Small intestine (tissue), 7 donors: ENCODE data around the gene CLMN. TPM values are rescaled to one million over a fixed set of nuclear protein-coding genes. Genes with fewer than 3 reads are reported as not detected.

Experiments used
- DNase-seq, 2 donors: peaks; one replicate each; pipeline versions ENCODE4 v3.0.0 to v3.0.0-alpha.2; 2013
- FAIRE-seq: peaks from 2 replicates; lab custom pipeline; 2012; peaks lifted over from hg19 to GRCh38; lab: Jason Lieb, UNC
- H3K27ac ChIP-seq, 3 donors: one replicate each; pipeline ENCODE4 v1.5.1; 2013; ENCODE audit warnings: low read length in 2 of 3, mild to moderate bottlenecking in 2 of 3, control low read depth in 1 of 3, inconsistent platforms in 1 of 3, low read depth in 1 of 3, moderate library complexity in 1 of 3
- H3K27me3 ChIP-seq, 3 donors: one replicate each; pipeline ENCODE4 v1.6.1; 2013; ENCODE audit warnings: low read length in 3 of 3, inconsistent platforms in 1 of 3; ENCODE audit not compliant: control insufficient read depth in 3 of 3, insufficient read depth in 3 of 3
- H3K36me3 ChIP-seq, 3 donors: one replicate each; pipeline ENCODE4 v1.6.1; 2013; ENCODE audit warnings: low read length in 3 of 3, inconsistent platforms in 1 of 3, low read depth in 1 of 3, mild to moderate bottlenecking in 1 of 3, moderate library complexity in 1 of 3; ENCODE audit not compliant: control insufficient read depth in 3 of 3, insufficient read depth in 2 of 3
- H3K4me1 ChIP-seq, 3 donors: one replicate each; pipeline ENCODE4 v1.6.1; 2013; ENCODE audit warnings: low read length in 2 of 3, inconsistent platforms in 1 of 3, low read depth in 1 of 3, mild to moderate bottlenecking in 1 of 3, moderate library complexity in 1 of 3; ENCODE audit not compliant: control insufficient read depth in 3 of 3, insufficient read depth in 2 of 3
- H3K4me3 ChIP-seq, 3 donors: one replicate each; pipeline ENCODE4 v1.5.1; 2013; ENCODE audit warnings: low read length in 3 of 3, control low read depth in 1 of 3, inconsistent platforms in 1 of 3, low read depth in 1 of 3, mild to moderate bottlenecking in 1 of 3, moderate library complexity in 1 of 3
- H3K9me3 ChIP-seq, 2 donors: one replicate each; pipeline ENCODE4 v1.6.1; 2013; ENCODE audit warnings: low read depth in 1 of 2, low read length in 1 of 2; ENCODE audit not compliant: control insufficient read depth in 2 of 2, insufficient read depth in 1 of 2
- WGBS, 3 donors: extraction: QIAGEN DNeasy Blood & Tissue Kit; methylation state at CpG; one replicate each; pipeline ENCODE4 v1.1.7; 2013; 5-methylcytosine and 5-hydroxymethylcytosine counted together
- polyA plus RNA-seq, 4 donors: library from polyadenylated mRNA; stranded (reverse) in 3 of 4; unstranded in 1 of 4; fragments of 200-250 nt in 3 of 4; fragments of 120-200 nt in 1 of 4; gene quantifications; one replicate each; pipeline versions ENCODE4 v1.2.1 to v1.2.3, GENCODE V29; 2013
- donor health status: healthy with polysubstance abuse.
- donor health status: control.
- donor health status: control.
- donor health status: Bipolar disorder and iron deficiency.
- donor health status: healthy.

The CLMN gene
- polyA plus RNA-seq, 4 donors = 2.9 to 25.0 (median 5.7) TPM

- Histone ChIP-seq H3K9me3 (peaks cover 0 to 7% of the 10 kb centered on the region in 2 donors), H3K27me3 (no peaks in the 10 kb centered on the region), H3K36me3 (peaks cover 0 to 4% (median 0%) of the 10 kb centered on the region in 3 donors), H3K4me1 (peaks cover 2 to 11% (median 5%) of the 10 kb centered on the region in 3 donors), H3K4me3 (no peak overlapping the region), H3K27ac (no peak overlapping the region)
- DNase-seq = no peak
- 74 to 81% (median 76%) methylated on average over 2 of the region's 2 CpGs for WGBS, 3 donors
- FAIRE-seq = no peak
Measured at GRCh38 chr14:95150910-95151309, 168.8 kb downstream of the CLMN start.

- H3K27ac ChIP-seq = no peak overlapping the region
- no peak for FAIRE-seq
- H3K9me3 ChIP-seq = peaks cover 0 to 13% of the 10 kb centered on the region in 2 donors
- no peak overlapping the region for H3K4me3 ChIP-seq
- DNase-seq = no peak
- peaks cover 0 to 4% (median 0%) of the 10 kb centered on the region in 3 donors for H3K4me1 ChIP-seq
- peaks cover 0 to 4% (median 0%) of the 10 kb centered on the region in 3 donors for H3K36me3 ChIP-seq
- 43 to 62% (median 60%) methylated on average over 3 of the region's 3 CpGs for WGBS, 3 donors
- H3K27me3 ChIP-seq = no peaks in the 10 kb centered on the region
Measured at GRCh38 chr14:95149441-95149840, 170.3 kb downstream of the CLMN start.

- Histone ChIP-seq H3K36me3 (peaks cover 0 to 4% (median 0%) of the 10 kb centered on the region in 3 donors), H3K9me3 (peaks cover 0 to 13% of the 10 kb centered on the region in 2 donors), H3K4me3 (no peak overlapping the region), H3K27me3 (no peaks in the 10 kb centered on the region), H3K27ac (no peak overlapping the region), H3K4me1 (no peaks in the 10 kb centered on the region)
- WGBS, 3 donors = 91 to 96% (median 96%) methylated on average over 7 of the region's 7 CpGs
- FAIRE-seq (no peak), DNase-seq (no peak)
Measured at GRCh38 chr14:95147597-95147996, 172.1 kb downstream of the CLMN start.

GRCh38 chr14:95146079-95146771, 173.5 kb downstream of the CLMN start:
- DNase-seq (no peak), FAIRE-seq (no peak)
- Histone ChIP-seq H3K36me3 (peaks cover 0 to 4% (median 0%) of the 10 kb centered on the region in 3 donors), H3K27me3 (no peaks in the 10 kb centered on the region), H3K4me3 (no peak overlapping the region), H3K9me3 (peaks cover 0 to 13% of the 10 kb centered on the region in 2 donors), H3K4me1 (peaks cover 0 to 4% (median 0%) of the 10 kb centered on the region in 3 donors), H3K27ac (no peak overlapping the region)
- WGBS, 3 donors = 80 to 84% (median 83%) methylated on average over 10 of the region's 10 CpGs

GRCh38 chr14:95144849-95145248, 174.9 kb downstream of the CLMN start:
- no peak overlapping the region for H3K27ac ChIP-seq
- peaks cover 0 to 13% of the 10 kb centered on the region in 2 donors for H3K9me3 ChIP-seq
- H3K27me3 ChIP-seq = no peaks in the 10 kb centered on the region
- DNase-seq = no peak
- H3K4me1 ChIP-seq = peaks cover 0 to 4% (median 0%) of the 10 kb centered on the region in 3 donors
- 72 to 93% (median 89%) methylated on average over 2 of the region's 2 CpGs for WGBS, 3 donors
- H3K36me3 ChIP-seq = peaks cover 0 to 4% (median 0%) of the 10 kb centered on the region in 3 donors
- FAIRE-seq = no peak
- no peak overlapping the region for H3K4me3 ChIP-seq

- H3K4me1 ChIP-seq = peaks cover 0 to 4% (median 0%) of the 10 kb centered on the region in 3 donors
- no peaks in the 10 kb centered on the region for H3K27me3 ChIP-seq
- H3K36me3 ChIP-seq = peaks cover 0 to 4% (median 0%) of the 10 kb centered on the region in 3 donors
- H3K9me3 ChIP-seq = peaks cover 0 to 13% of the 10 kb centered on the region in 2 donors
- 52 to 69% (median 58%) methylated on average over 4 of the region's 4 CpGs for WGBS, 3 donors
- peak; percentile 88 for FAIRE-seq
- H3K4me3 ChIP-seq = no peak overlapping the region
- no peak for DNase-seq
- peak overlapping the region in 2 of 3 donors; percentile 19 to 61 for H3K27ac ChIP-seq
Measured at GRCh38 chr14:95143808-95144620, 175.7 kb downstream of the CLMN start.

GRCh38 chr14:95142208-95142607, 177.5 kb downstream of the CLMN start:
- Histone ChIP-seq H3K27me3 (no peaks in the 10 kb centered on the region), H3K4me3 (no peak overlapping the region), H3K27ac (no peak overlapping the region), H3K4me1 (peaks cover 0 to 9% (median 0%) of the 10 kb centered on the region in 3 donors), H3K9me3 (peaks cover 0 to 13% of the 10 kb centered on the region in 2 donors), H3K36me3 (peaks cover 0 to 4% (median 0%) of the 10 kb centered on the region in 3 donors)
- WGBS, 3 donors = 97 to 99% (median 98%) methylated on average over 2 of the region's 2 CpGs
- no peak for DNase-seq
- no peak for FAIRE-seq

GRCh38 chr14:95141684-95142083, 178.0 kb downstream of the CLMN start:
- Histone ChIP-seq H3K27me3 (no peaks in the 10 kb centered on the region), H3K4me3 (no peak overlapping the region), H3K9me3 (peaks cover 0 to 13% of the 10 kb centered on the region in 2 donors), H3K4me1 (peaks cover 0 to 9% (median 0%) of the 10 kb centered on the region in 3 donors), H3K27ac (no peak overlapping the region), H3K36me3 (peaks cover 0 to 4% (median 0%) of the 10 kb centered on the region in 3 donors)
- DNase-seq (no peak), FAIRE-seq (no peak)
- 11 to 53% (median 18%) methylated on average over 1 of the region's 1 CpG for WGBS, 3 donors
